Activated B cell treated with CpG ODN at 0.5 μM for 24 hours (primary cell): ENCODE measurements around the gene TMEM248. TPM values are rescaled to one million over a fixed set of nuclear protein-coding genes. Genes with fewer than 3 reads are reported as not detected.

Experiments
- ATAC-seq: fragments of 200-7000 bp; cut with Tn5 transposase; one replicate; pipeline ENCODE4 v1.10.0; 2021; ENCODE audit warnings: low read depth, mild to moderate bottlenecking, moderate library complexity
- CTCF ChIA-PET: fragments of 350-600 bp; sonication (Branson Sonifier 250); formaldehyde crosslinking; loops from one replicate; lab custom pipeline; 2021; ENCODE audit warnings: antibody characterized with exemption; lab: Charles Lee
- POLR2A ChIA-PET: fragments of 350-600 bp; sonication (Branson Sonifier 250); formaldehyde crosslinking; loops from one replicate; lab custom pipeline; 2021; ENCODE audit warnings: antibody characterized with exemption; lab: Charles Lee
- DNase-seq: peaks from one replicate; pipeline ENCODE4 v3.0.0; 2022
- H3K27ac Mint-ChIP-seq: one replicate; pipeline ENCODE4 v1.8.0; 2020; ENCODE audit warnings: mixed read lengths
- H3K27me3 Mint-ChIP-seq: one replicate; pipeline ENCODE4 v1.8.0; 2021; ENCODE audit warnings: mixed read lengths
- H3K36me3 Mint-ChIP-seq: one replicate; pipeline ENCODE4 v1.8.0; 2021; ENCODE audit warnings: low read depth, mixed read lengths
- H3K4me1 Mint-ChIP-seq: one replicate; pipeline ENCODE4 v1.8.0; 2021; ENCODE audit warnings: mixed read lengths
- H3K4me3 Mint-ChIP-seq: one replicate; pipeline ENCODE4 v1.8.0; 2020; ENCODE audit warnings: mild to moderate bottlenecking, mixed read lengths
- H3K9me3 Mint-ChIP-seq: one replicate; pipeline ENCODE4 v1.8.0; 2020; ENCODE audit warnings: mixed read lengths
- intact Hi-C: fragments of 100-400 bp; cut with micrococcal nuclease; formaldehyde crosslinking; loops from one replicate; pipeline ENCODE4 v1.15.1; 2024
- total RNA-seq: library from RNA; stranded (reverse); gene quantifications from 2 replicates; pipeline ENCODE4 v1.2.3, GENCODE V29; 2022
- TF ChIP-seq, protein P1 (sequence below): fragments of 200-600 bp; IDR thresholded peaks from one replicate; pipeline ENCODE4 v1.8.0; 2022; ENCODE audit warnings: antibody characterized with exemption, mild to moderate bottlenecking

TMEM248 gene
- total RNA-seq, 1 donor from 2014 or later, result 95.0 TPM

DNA sequence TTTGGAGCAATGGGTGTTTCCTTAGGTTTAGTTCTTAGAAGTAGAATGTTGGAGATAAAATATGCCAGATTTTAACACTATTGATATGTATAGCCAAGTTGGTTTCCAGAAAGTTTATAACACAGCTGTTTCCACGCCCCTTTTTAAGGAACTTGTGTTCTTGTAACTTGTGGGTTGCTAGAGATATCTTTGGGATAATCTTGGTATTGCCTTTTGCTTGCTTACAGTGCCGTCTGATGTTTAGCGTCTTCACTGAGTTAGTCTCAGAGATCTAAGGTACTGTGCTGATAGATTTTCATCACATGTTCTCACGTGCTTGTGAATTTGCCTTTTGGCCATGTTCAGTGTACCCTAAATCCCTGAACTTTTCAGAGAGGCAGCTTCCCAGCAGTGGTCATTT lies 12.4 kb downstream of the TMEM248 start:
- H3K27me3 Mint-ChIP-seq, result no peaks in the 10 kb centered on the region
- ATAC-seq, result no peak
- no peak overlapping the region for H3K27ac Mint-ChIP-seq
- H3K4me1 Mint-ChIP-seq, result peaks cover 62% of the 10 kb centered on the region
- intact Hi-C loops, result no loop called here
- TF ChIP-seq, protein P1, sequence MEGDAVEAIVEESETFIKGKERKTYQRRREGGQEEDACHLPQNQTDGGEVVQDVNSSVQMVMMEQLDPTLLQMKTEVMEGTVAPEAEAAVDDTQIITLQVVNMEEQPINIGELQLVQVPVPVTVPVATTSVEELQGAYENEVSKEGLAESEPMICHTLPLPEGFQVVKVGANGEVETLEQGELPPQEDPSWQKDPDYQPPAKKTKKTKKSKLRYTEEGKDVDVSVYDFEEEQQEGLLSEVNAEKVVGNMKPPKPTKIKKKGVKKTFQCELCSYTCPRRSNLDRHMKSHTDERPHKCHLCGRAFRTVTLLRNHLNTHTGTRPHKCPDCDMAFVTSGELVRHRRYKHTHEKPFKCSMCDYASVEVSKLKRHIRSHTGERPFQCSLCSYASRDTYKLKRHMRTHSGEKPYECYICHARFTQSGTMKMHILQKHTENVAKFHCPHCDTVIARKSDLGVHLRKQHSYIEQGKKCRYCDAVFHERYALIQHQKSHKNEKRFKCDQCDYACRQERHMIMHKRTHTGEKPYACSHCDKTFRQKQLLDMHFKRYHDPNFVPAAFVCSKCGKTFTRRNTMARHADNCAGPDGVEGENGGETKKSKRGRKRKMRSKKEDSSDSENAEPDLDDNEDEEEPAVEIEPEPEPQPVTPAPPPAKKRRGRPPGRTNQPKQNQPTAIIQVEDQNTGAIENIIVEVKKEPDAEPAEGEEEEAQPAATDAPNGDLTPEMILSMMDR, result no peak
- peaks cover 5% of the 10 kb centered on the region for H3K9me3 Mint-ChIP-seq
- DNase-seq, result no peak
- POLR2A ChIA-PET, result interaction anchor here (1.0 kb wide), 1 partner anchor 12 kb away, joined by 5 read pairs; the partner anchor contains the start of gene TMEM248
- no peak overlapping the region for H3K4me3 Mint-ChIP-seq
- H3K36me3 Mint-ChIP-seq, result peaks cover 53% of the 10 kb centered on the region
- CTCF ChIA-PET, result no interaction called here

GRCh38 chr7:66937940-66938339 lies 16.9 kb downstream of the TMEM248 start:
- no peak overlapping the region for H3K4me3 Mint-ChIP-seq
- peaks cover 64% of the 10 kb centered on the region for H3K36me3 Mint-ChIP-seq
- no peak overlapping the region for H3K27ac Mint-ChIP-seq
- intact Hi-C loops, result no loop called here
- CTCF ChIA-PET, result no interaction called here
- peaks cover 5% of the 10 kb centered on the region for H3K9me3 Mint-ChIP-seq
- POLR2A ChIA-PET, result interaction anchor here (0.6 kb wide), 1 partner anchor 91 kb away, joined by 3 read pairs; no protein-coding TSS in a partner anchor
- no peak for DNase-seq
- H3K4me1 Mint-ChIP-seq, result peaks cover 40% of the 10 kb centered on the region
- no peak for ATAC-seq
- no peaks in the 10 kb centered on the region for H3K27me3 Mint-ChIP-seq
- TF ChIP-seq, protein P1, result no peak

- H3K4me1 Mint-ChIP-seq, result peaks cover 32% of the 10 kb centered on the region
- no peak overlapping the region for H3K4me3 Mint-ChIP-seq
- ChIA-PET POLR2A (no interaction called here), CTCF (no interaction called here)
- H3K9me3 Mint-ChIP-seq, result peaks cover 5% of the 10 kb centered on the region
- TF ChIP-seq, protein P1, result no peak
- no peak overlapping the region for H3K27ac Mint-ChIP-seq
- H3K27me3 Mint-ChIP-seq, result no peaks in the 10 kb centered on the region
- DNase-seq, result no peak
- H3K36me3 Mint-ChIP-seq, result peaks cover 73% of the 10 kb centered on the region
- intact Hi-C loops, result no loop called here
- ATAC-seq, result no peak
These were observed 18.3 kb downstream of the TMEM248 start for GRCh38 chr7:66939325-66939724.

DNA sequence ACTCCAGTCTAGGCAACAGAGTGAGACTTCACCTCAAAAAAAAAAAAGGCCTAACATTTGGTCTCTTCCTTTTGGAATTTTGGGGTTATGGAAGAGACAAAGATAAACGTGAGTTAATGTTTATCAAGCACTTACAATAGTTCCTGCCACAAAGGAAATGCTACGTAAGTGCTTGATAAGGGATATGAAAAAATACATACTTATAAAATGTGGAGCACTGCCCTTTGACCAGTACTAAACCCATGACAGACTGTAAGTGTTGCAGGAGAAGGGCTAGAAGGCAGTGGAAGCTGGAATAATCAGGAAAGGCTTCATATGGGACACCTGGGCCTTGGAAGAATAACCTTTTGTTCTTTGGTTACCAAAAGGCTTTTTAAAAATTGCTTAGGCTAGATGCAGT lies 25.5 kb downstream of the TMEM248 start:
- intact Hi-C loops, result no loop called here
- DNase-seq (no peak), ATAC-seq (no peak)
- TF ChIP-seq, protein P1, result no peak
- Mint-ChIP-seq H3K4me1 (no peaks in the 10 kb centered on the region), H3K4me3 (no peak overlapping the region), H3K36me3 (peaks cover 83% of the 10 kb centered on the region), H3K27me3 (no peaks in the 10 kb centered on the region), H3K27ac (no peak overlapping the region), H3K9me3 (no peaks in the 10 kb centered on the region)
- CTCF ChIA-PET, result no interaction called here
- POLR2A ChIA-PET, result no interaction called here

GRCh38 chr7:66948480-66949109 lies 27.6 kb downstream of the TMEM248 start:
- no peak for ATAC-seq
- CTCF ChIA-PET, result no interaction called here
- peaks cover 79% of the 10 kb centered on the region for H3K36me3 Mint-ChIP-seq
- intact Hi-C loops, result no loop called here
- TF ChIP-seq, protein P1, result no peak
- POLR2A ChIA-PET, result no interaction called here
- no peak overlapping the region for H3K4me3 Mint-ChIP-seq
- H3K9me3 Mint-ChIP-seq, result no peaks in the 10 kb centered on the region
- no peak for DNase-seq
- no peak overlapping the region for H3K27ac Mint-ChIP-seq
- H3K4me1 Mint-ChIP-seq, result peaks cover 11% of the 10 kb centered on the region
- no peaks in the 10 kb centered on the region for H3K27me3 Mint-ChIP-seq
